ENCODE data around the gene EXOC6.

Gene EXOC6

DNA sequence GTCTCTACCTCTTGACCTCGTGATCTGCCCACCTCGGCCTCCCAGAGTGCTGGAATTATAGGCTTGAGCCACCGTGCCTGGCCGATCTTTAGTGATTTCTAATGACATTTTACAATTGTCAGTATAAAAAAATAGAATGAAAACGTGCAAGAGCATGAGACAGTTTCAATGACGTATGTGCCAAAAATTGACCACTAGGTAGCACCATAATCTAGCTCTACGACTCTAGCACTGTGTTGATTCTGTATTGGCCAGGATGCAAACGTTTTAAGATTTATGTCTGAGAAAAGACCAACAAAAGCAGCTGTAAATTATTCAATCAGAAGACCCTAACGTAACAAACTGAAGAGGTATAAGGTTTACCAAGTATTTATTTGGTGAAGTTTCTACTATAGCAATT, 25.4 kb upstream of the EXOC6 start:
- Histone ChIP-seq H3K4me1 (ENCODE audit: control insufficient read depth, insufficient read depth, low read length) (no peaks in the 10 kb centered on the region), H3K9ac (ENCODE audit: low read length) (no peak overlapping the region), H3K36me3 (ENCODE audit: control insufficient read depth, insufficient read depth, low read length) (no peaks in the 10 kb centered on the region), H3K27ac (ENCODE audit: low read depth, low read length) (no peak overlapping the region), H3K27me3 (ENCODE audit: control insufficient read depth, insufficient read depth, low read length) (no peaks in the 10 kb centered on the region), H3K4me3 (ENCODE audit: low read length) (no peak overlapping the region)

GRCh38 chr10:92826061-92826460, 22.3 kb upstream of the EXOC6 start:
- no peak overlapping the region for H3K4me3 ChIP-seq (ENCODE audit: low read length)
- no peak overlapping the region for H3K27ac ChIP-seq (ENCODE audit: low read depth, low read length)
- H3K4me1 ChIP-seq (ENCODE audit: control insufficient read depth, insufficient read depth, low read length), result no peaks in the 10 kb centered on the region
- no peak overlapping the region for H3K9ac ChIP-seq (ENCODE audit: low read length)
- no peaks in the 10 kb centered on the region for H3K27me3 ChIP-seq (ENCODE audit: control insufficient read depth, insufficient read depth, low read length)
- no peaks in the 10 kb centered on the region for H3K36me3 ChIP-seq (ENCODE audit: control insufficient read depth, insufficient read depth, low read length)

- Histone ChIP-seq H3K4me1 (ENCODE audit: control insufficient read depth, insufficient read depth, low read length) (no peaks in the 10 kb centered on the region), H3K27me3 (ENCODE audit: control insufficient read depth, insufficient read depth, low read length) (no peaks in the 10 kb centered on the region), H3K27ac (ENCODE audit: low read depth, low read length) (no peak overlapping the region), H3K4me3 (ENCODE audit: low read length) (no peak overlapping the region), H3K9ac (ENCODE audit: low read length) (no peak overlapping the region), H3K36me3 (ENCODE audit: control insufficient read depth, insufficient read depth, low read length) (no peaks in the 10 kb centered on the region)
Measured at GRCh38 chr10:92826504-92826903, 21.8 kb upstream of the EXOC6 start.

DNA sequence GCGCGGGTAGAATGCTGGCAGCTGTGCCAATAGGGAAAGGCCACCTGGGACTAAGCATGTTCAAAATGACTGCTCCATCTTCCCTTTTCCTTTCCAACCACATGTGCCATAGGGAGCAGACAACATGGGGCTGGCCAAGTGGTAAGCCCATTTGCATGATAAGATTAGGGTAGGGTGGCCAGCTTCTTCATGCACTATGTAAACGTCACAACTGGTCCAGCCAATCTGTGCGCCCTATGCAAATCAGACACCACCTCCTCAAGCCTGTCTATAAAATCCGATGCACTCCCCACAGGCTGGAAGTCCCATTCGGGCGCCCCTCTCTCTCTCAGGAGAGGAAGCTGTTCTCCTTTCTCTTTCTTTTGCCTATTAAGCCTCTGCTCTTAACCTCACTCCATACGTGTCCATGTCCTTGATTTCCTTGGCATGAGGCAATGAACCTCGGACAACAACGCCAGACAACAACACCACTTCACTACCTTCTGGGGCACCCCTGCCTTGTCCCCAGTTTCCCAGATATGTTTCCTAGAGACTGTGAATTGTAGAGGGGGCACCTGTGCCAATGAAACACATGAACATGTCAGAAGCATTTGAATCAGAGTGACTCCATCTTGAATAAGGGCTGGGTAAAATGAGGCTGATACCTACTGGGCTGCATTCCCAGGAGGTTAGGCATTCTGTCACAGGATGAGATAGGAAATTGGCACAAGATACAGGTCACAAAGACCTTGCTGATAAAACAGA, 19.1 kb upstream of the EXOC6 start:
- Histone ChIP-seq H3K4me1 (ENCODE audit: control insufficient read depth, insufficient read depth, low read length) (no peaks in the 10 kb centered on the region), H3K4me3 (ENCODE audit: low read length) (no peak overlapping the region), H3K9ac (ENCODE audit: low read length) (no peak overlapping the region), H3K36me3 (ENCODE audit: control insufficient read depth, insufficient read depth, low read length) (no peaks in the 10 kb centered on the region), H3K27ac (ENCODE audit: low read depth, low read length) (no peak overlapping the region), H3K27me3 (ENCODE audit: control insufficient read depth, insufficient read depth, low read length) (no peaks in the 10 kb centered on the region)

- no peaks in the 10 kb centered on the region for H3K36me3 ChIP-seq (ENCODE audit: control insufficient read depth, insufficient read depth, low read length)
- no peak overlapping the region for H3K4me3 ChIP-seq (ENCODE audit: low read length)
- H3K27ac ChIP-seq (ENCODE audit: low read depth, low read length), result no peak overlapping the region
- H3K27me3 ChIP-seq (ENCODE audit: control insufficient read depth, insufficient read depth, low read length), result no peaks in the 10 kb centered on the region
- no peaks in the 10 kb centered on the region for H3K4me1 ChIP-seq (ENCODE audit: control insufficient read depth, insufficient read depth, low read length)
- H3K9ac ChIP-seq (ENCODE audit: low read length), result no peak overlapping the region
Measured at GRCh38 chr10:92829786-92830377, 18.4 kb upstream of the EXOC6 start.

- Histone ChIP-seq H3K9ac (ENCODE audit: low read length) (no peak overlapping the region), H3K4me3 (ENCODE audit: low read length) (no peak overlapping the region), H3K36me3 (ENCODE audit: control insufficient read depth, insufficient read depth, low read length) (no peaks in the 10 kb centered on the region), H3K27me3 (ENCODE audit: control insufficient read depth, insufficient read depth, low read length) (no peaks in the 10 kb centered on the region), H3K4me1 (ENCODE audit: control insufficient read depth, insufficient read depth, low read length) (no peaks in the 10 kb centered on the region), H3K27ac (ENCODE audit: low read depth, low read length) (no peak overlapping the region)
Measured at GRCh38 chr10:92830478-92831389, 17.6 kb upstream of the EXOC6 start.

- Histone ChIP-seq H3K4me3 (ENCODE audit: low read length) (no peak overlapping the region), H3K27ac (ENCODE audit: low read depth, low read length) (no peak overlapping the region), H3K27me3 (ENCODE audit: control insufficient read depth, insufficient read depth, low read length) (no peaks in the 10 kb centered on the region), H3K9ac (ENCODE audit: low read length) (no peak overlapping the region), H3K4me1 (ENCODE audit: control insufficient read depth, insufficient read depth, low read length) (no peaks in the 10 kb centered on the region), H3K36me3 (ENCODE audit: control insufficient read depth, insufficient read depth, low read length) (no peaks in the 10 kb centered on the region)
Measured at GRCh38 chr10:92832121-92832520, 16.2 kb upstream of the EXOC6 start.

- no peak overlapping the region for H3K4me3 ChIP-seq (ENCODE audit: low read length)
- no peaks in the 10 kb centered on the region for H3K4me1 ChIP-seq (ENCODE audit: control insufficient read depth, insufficient read depth, low read length)
- no peak overlapping the region for H3K27ac ChIP-seq (ENCODE audit: low read depth, low read length)
Measured at GRCh38 chr10:92832998-92833650, 15.2 kb upstream of the EXOC6 start.

GRCh38 chr10:92834331-92834730, 14.0 kb upstream of the EXOC6 start:
- no peaks in the 10 kb centered on the region for H3K27me3 ChIP-seq (ENCODE audit: control insufficient read depth, insufficient read depth, low read length)
- no peak overlapping the region for H3K27ac ChIP-seq (ENCODE audit: low read depth, low read length)
- no peaks in the 10 kb centered on the region for H3K4me1 ChIP-seq (ENCODE audit: control insufficient read depth, insufficient read depth, low read length)
- no peaks in the 10 kb centered on the region for H3K36me3 ChIP-seq (ENCODE audit: control insufficient read depth, insufficient read depth, low read length)
- no peak overlapping the region for H3K9ac ChIP-seq (ENCODE audit: low read length)
- H3K4me3 ChIP-seq (ENCODE audit: low read length), result no peak overlapping the region

More at GRCh38 chr10:92832998-92833650, 15.2 kb upstream of the EXOC6 start:
- H3K9ac ChIP-seq (ENCODE audit: low read length), result no peak overlapping the region
- no peaks in the 10 kb centered on the region for H3K36me3 ChIP-seq (ENCODE audit: control insufficient read depth, insufficient read depth, low read length)
- H3K27me3 ChIP-seq (ENCODE audit: control insufficient read depth, insufficient read depth, low read length), result no peaks in the 10 kb centered on the region

DNA sequence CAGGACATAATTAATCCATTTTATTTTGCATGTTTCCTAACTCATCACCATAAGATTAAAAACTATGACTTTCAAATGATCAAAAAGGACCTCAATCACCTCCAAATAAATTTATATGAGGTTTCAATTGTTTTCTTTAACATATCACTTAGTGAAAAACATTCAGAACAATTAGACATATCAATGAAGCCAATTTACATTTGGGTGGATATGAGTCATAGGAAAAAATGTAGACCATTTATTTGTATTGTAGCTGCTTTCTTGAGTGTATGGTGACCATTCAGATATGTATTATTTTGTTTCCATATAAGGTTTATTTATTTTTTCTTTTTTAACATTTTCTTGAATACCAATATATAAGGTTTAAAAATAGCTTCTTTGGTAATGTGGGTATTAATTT, 13.3 kb upstream of the EXOC6 start:
- no peaks in the 10 kb centered on the region for H3K27me3 ChIP-seq (ENCODE audit: control insufficient read depth, insufficient read depth, low read length)
- no peak overlapping the region for H3K4me3 ChIP-seq (ENCODE audit: low read length)

GRCh38 chr10:92837456-92837855, 10.9 kb upstream of the EXOC6 start:
- Histone ChIP-seq H3K36me3 (ENCODE audit: control insufficient read depth, insufficient read depth, low read length) (no peaks in the 10 kb centered on the region), H3K4me3 (ENCODE audit: low read length) (no peak overlapping the region), H3K27me3 (ENCODE audit: control insufficient read depth, insufficient read depth, low read length) (no peaks in the 10 kb centered on the region), H3K4me1 (ENCODE audit: control insufficient read depth, insufficient read depth, low read length) (no peaks in the 10 kb centered on the region), H3K9ac (ENCODE audit: low read length) (no peak overlapping the region), H3K27ac (ENCODE audit: low read depth, low read length) (no peak overlapping the region)

More for the DNA sequence above, 13.3 kb upstream of the EXOC6 start:
- Histone ChIP-seq H3K36me3 (ENCODE audit: control insufficient read depth, insufficient read depth, low read length) (no peaks in the 10 kb centered on the region), H3K27ac (ENCODE audit: low read depth, low read length) (no peak overlapping the region), H3K4me1 (ENCODE audit: control insufficient read depth, insufficient read depth, low read length) (no peaks in the 10 kb centered on the region), H3K9ac (ENCODE audit: low read length) (no peak overlapping the region)

All from rectal smooth muscle tissue (tissue), 1 donor.